ENCODE results near the gene SLC35F2. TPM values are rescaled to one million over a fixed set of nuclear protein-coding genes. Genes with fewer than 3 reads are reported as not detected.

Gene SLC35F2
- total and polyA plus RNA-seq, 2 of the 13 experiments (the other 11 are each of a cell fraction or from before 2014, with no cell fraction given), result 5.8 to 20.3 TPM

- Histone ChIP-seq H3K4me3 (replicated peaks in 1 of 3; ENCODE audit: insufficient read depth in 1 of 3, low read depth in 2 of 3, low read length in 3 of 3) (no peak overlapping the region), H3K36me3 (replicated peaks in 1 of 2; ENCODE audit: control insufficient read depth in 1 of 2, insufficient read depth in 2 of 2, low read length in 2 of 2) (no peaks in the 10 kb centered on the region), H4K20me1 (ENCODE audit: insufficient read depth, low read length) (no peaks in the 10 kb centered on the region), H3K4me2 (ENCODE audit: low read depth, low read length) (no peak overlapping the region), H3K27me3 (ENCODE audit: control insufficient read depth in 1 of 2, insufficient read depth in 2 of 2, low read length in 2 of 2) (no peaks in the 10 kb centered on the region; a peak in 1 of 5 replicates), H3K9me3 (ENCODE audit: low read length) (no peaks in the 10 kb centered on the region), H3K79me2 (ENCODE audit: insufficient read depth, low read length) (no peaks in the 10 kb centered on the region), H3K27ac (ENCODE audit: extremely low read length, insufficient read depth, low read length) (no peak overlapping the region), H2AFZ (ENCODE audit: low read length) (no peak overlapping the region), H3K9ac (ENCODE audit: insufficient read depth, low read depth, low read length) (no peak overlapping the region), H3K4me1 (ENCODE audit: insufficient read depth, low read length) (no peaks in the 10 kb centered on the region)
- TF ChIP-seq ZNF367 (CRISPR knock-in tag; IDR thresholded peaks at IDR 0.05; ENCODE audit: borderline replicate concordance) (no peak), ZFP1 (CRISPR knock-in tag; IDR thresholded peaks at IDR 0.05) (no peak)
- ChIA-PET POLR2A (no interaction called here), CTCF (ENCODE audit: low intra/inter-chr PET ratio, low total read pairs) (no interaction called here)
- in situ Hi-C loops (cut with HindIII; ENCODE audit: extremely low pct_ligation_motif_present, low pct_unique_long_range_greater_than_20kb), result no loop called here
- no peak for FAIRE-seq
- ATAC-seq, result no peak
- no TSS peak for BruUV-seq (replicated peaks)
- DNase-seq (ENCODE audit: low spot score), result no peak
- WGBS (ENCODE audit: low lambda C conversion rate), result 51% methylated on average over 4 of the region's 4 CpGs
- intact Hi-C loops (cut with micrococcal nuclease; ENCODE audit: unreplicated experiment), result no loop called here
Measured at GRCh38 chr11:107783121-107783520, 75.5 kb downstream of the SLC35F2 start.

- no TSS peak for BruUV-seq (replicated peaks)
- Histone ChIP-seq H3K9ac (ENCODE audit: insufficient read depth, low read depth, low read length) (no peak overlapping the region), H3K9me3 (ENCODE audit: low read length) (no peaks in the 10 kb centered on the region), H4K20me1 (ENCODE audit: insufficient read depth, low read length) (no peaks in the 10 kb centered on the region), H3K4me3 (replicated peaks in 1 of 3; ENCODE audit: insufficient read depth in 1 of 3, low read depth in 2 of 3, low read length in 3 of 3) (no peak overlapping the region), H3K4me2 (ENCODE audit: low read depth, low read length) (no peak overlapping the region), H3K27ac (ENCODE audit: extremely low read length, insufficient read depth, low read length) (no peak overlapping the region), H3K27me3 (ENCODE audit: control insufficient read depth in 1 of 2, insufficient read depth in 2 of 2, low read length in 2 of 2) (no peaks in the 10 kb centered on the region; a peak in 1 of 5 replicates), H3K79me2 (ENCODE audit: insufficient read depth, low read length) (no peaks in the 10 kb centered on the region), H3K4me1 (ENCODE audit: insufficient read depth, low read length) (no peaks in the 10 kb centered on the region), H3K36me3 (replicated peaks in 1 of 2; ENCODE audit: control insufficient read depth in 1 of 2, insufficient read depth in 2 of 2, low read length in 2 of 2) (no peaks in the 10 kb centered on the region), H2AFZ (ENCODE audit: low read length) (no peak overlapping the region)
- intact Hi-C loops (cut with micrococcal nuclease; ENCODE audit: unreplicated experiment) (no loop called here), in situ Hi-C loops (cut with HindIII; ENCODE audit: extremely low pct_ligation_motif_present, low pct_unique_long_range_greater_than_20kb) (no loop called here)
- 2% methylated on average over 3 of the region's 3 CpGs for WGBS (ENCODE audit: low lambda C conversion rate)
- no peak for FAIRE-seq
- no peak for DNase-seq (ENCODE audit: low spot score)
- CTCF ChIA-PET (ENCODE audit: low intra/inter-chr PET ratio, low total read pairs), result no interaction called here
- POLR2A ChIA-PET, result no interaction called here
- TF ChIP-seq ZNF143 (CRISPR knock-in tag; IDR thresholded peaks at IDR 0.05) (no peak), GABPA (IDR thresholded peaks at IDR 0.05; ENCODE audit: low read depth, low read length) (no peak), GABPA (CRISPR knock-in tag; IDR thresholded peaks at IDR 0.05; ENCODE audit: low read depth) (no peak), RFX1 (IDR thresholded peaks at IDR 0.05) (no peak), XRCC5 (optimal IDR thresholded peaks at IDR 0.05; ENCODE audit: low read length) (no peak), ZNF570 (CRISPR knock-in tag; IDR thresholded peaks at IDR 0.05; ENCODE audit: borderline replicate concordance) (no peak), ZNF788 (CRISPR knock-in tag; IDR thresholded peaks at IDR 0.05; ENCODE audit: borderline replicate concordance) (no peak), ZFP37 (CRISPR knock-in tag; IDR thresholded peaks at IDR 0.05; ENCODE audit: borderline replicate concordance) (no peak)
- no peak for ATAC-seq
Measured at GRCh38 chr11:107780775-107781174, 77.8 kb downstream of the SLC35F2 start.

All from HepG2 (cell line).